SK-N-SH treated with all-trans-retinoic acid at 6 μM for 48 hours (cell line): Measurements from ENCODE around the gene LRRN4CL.

ENCODE experiments used
- ISL1 ChIP-seq: fragments of 250-450 bp; sonication (Bioruptor Pico); IDR thresholded peaks from 2 replicates; pipeline ENCODE4 v2.1.2; 2022; ENCODE audit warnings: mild to moderate bottlenecking, moderate library complexity
- POU6F1 ChIP-seq: fragments of 250-450 bp; sonication (Bioruptor Pico); IDR thresholded peaks from 2 replicates; pipeline ENCODE4 v1.8.0; 2021; ENCODE audit warnings: low read depth, mild to moderate bottlenecking, moderate library complexity, borderline replicate concordance

DNA sequence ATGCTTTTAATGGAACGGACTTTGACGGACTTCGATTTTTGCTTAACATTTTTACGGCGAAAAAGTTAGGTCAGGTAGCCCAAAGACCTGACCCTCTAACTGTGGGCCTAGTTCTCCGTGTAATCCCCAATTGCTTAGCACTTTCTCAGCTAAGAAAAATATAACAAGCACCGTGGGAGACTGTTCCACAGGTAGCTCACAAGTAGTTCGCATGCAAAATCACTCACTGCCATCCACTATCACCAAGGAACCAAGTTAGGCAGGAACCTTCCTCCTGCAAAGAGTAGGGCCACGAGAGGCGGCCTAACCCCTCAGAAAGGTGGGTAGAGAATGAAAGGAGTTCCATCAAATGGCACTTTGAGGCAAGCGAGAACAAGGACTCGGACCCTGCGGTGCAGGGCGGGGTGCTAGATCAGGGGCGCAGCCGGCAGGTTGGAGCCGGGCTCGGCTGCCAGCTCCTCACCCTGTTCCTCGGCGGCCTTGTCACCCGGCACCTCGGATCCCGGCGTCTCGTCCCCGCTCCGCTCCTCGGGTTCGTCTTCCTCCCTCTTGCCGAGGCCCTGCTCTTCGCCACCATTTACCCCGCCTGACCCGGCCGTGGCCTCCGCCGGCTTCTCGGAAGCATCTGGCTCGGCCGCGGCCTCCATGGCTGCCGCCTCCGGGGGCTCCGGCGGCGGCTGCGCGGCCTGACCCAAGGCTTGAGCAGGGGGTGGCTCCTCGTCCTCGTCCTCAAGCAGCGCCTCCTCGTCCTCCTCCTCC, 37.0 kb upstream of the LRRN4CL start:
- TF ChIP-seq ISL1 (CRISPR knock-in tag): no peak
- TF ChIP-seq POU6F1: no peak
